ENCODE results near the gene DLL4.

Gene DLL4

GRCh38 chr15:40964006-40964405 lies 34.9 kb downstream of the DLL4 start:
- no peak for DNase-seq (ENCODE audit: low read depth in 1 of 2, low spot score in 1 of 2)
- no peak for TF ChIP-seq JUND (IDR thresholded peaks at IDR 0.05; ENCODE audit: low read depth)
- in situ Hi-C loops (cut with HindIII; ENCODE audit: low pct_unique_long_range_greater_than_20kb, low sequenced_read_pairs): no loop called here

- in situ Hi-C loops (cut with HindIII; ENCODE audit: low pct_unique_long_range_greater_than_20kb, low sequenced_read_pairs): no loop called here
- DNase-seq (ENCODE audit: low read depth in 1 of 2, low spot score in 1 of 2): no peak
- TF ChIP-seq JUND (IDR thresholded peaks at IDR 0.05; ENCODE audit: low read depth): no peak
Measured at GRCh38 chr15:40964634-40965033, 35.5 kb downstream of the DLL4 start.

GRCh38 chr15:40968290-40969085 lies 39.3 kb downstream of the DLL4 start:
- no peak for DNase-seq (ENCODE audit: low read depth in 1 of 2, low spot score in 1 of 2)

GRCh38 chr15:40969363-40969762 lies 40.2 kb downstream of the DLL4 start:
- no peak for TF ChIP-seq JUND (IDR thresholded peaks at IDR 0.05; ENCODE audit: low read depth)
- in situ Hi-C loops (cut with HindIII; ENCODE audit: low pct_unique_long_range_greater_than_20kb, low sequenced_read_pairs): no loop called here
- DNase-seq (ENCODE audit: low read depth in 1 of 2, low spot score in 1 of 2): no peak

More at GRCh38 chr15:40968290-40969085, 39.3 kb downstream of the DLL4 start:
- in situ Hi-C loops (cut with HindIII; ENCODE audit: low pct_unique_long_range_greater_than_20kb, low sequenced_read_pairs): no loop called here
- no peak for TF ChIP-seq JUND (IDR thresholded peaks at IDR 0.05; ENCODE audit: low read depth)

- in situ Hi-C loops (cut with HindIII; ENCODE audit: low pct_unique_long_range_greater_than_20kb, low sequenced_read_pairs): no loop called here
- TF ChIP-seq JUND (IDR thresholded peaks at IDR 0.05; ENCODE audit: low read depth): no peak
- no peak for DNase-seq (ENCODE audit: low read depth in 1 of 2, low spot score in 1 of 2)
Measured at GRCh38 chr15:40974879-40975278, 45.7 kb downstream of the DLL4 start.

- TF ChIP-seq JUND (IDR thresholded peaks at IDR 0.05; ENCODE audit: low read depth): no peak
- in situ Hi-C loops (cut with HindIII; ENCODE audit: low pct_unique_long_range_greater_than_20kb, low sequenced_read_pairs): no loop called here
- no peak for DNase-seq (ENCODE audit: low read depth in 1 of 2, low spot score in 1 of 2)
Measured at GRCh38 chr15:40976819-40977218, 47.7 kb downstream of the DLL4 start.

- no peak for DNase-seq (ENCODE audit: low read depth in 1 of 2, low spot score in 1 of 2)
- TF ChIP-seq JUND (IDR thresholded peaks at IDR 0.05; ENCODE audit: low read depth): no peak
- in situ Hi-C loops (cut with HindIII; ENCODE audit: low pct_unique_long_range_greater_than_20kb, low sequenced_read_pairs): no loop called here
Measured at GRCh38 chr15:40978141-40978540, 49.0 kb downstream of the DLL4 start.

- TF ChIP-seq JUND (IDR thresholded peaks at IDR 0.05; ENCODE audit: low read depth): no peak
- in situ Hi-C loops (cut with HindIII; ENCODE audit: low pct_unique_long_range_greater_than_20kb, low sequenced_read_pairs): no loop called here
- DNase-seq (ENCODE audit: low read depth in 1 of 2, low spot score in 1 of 2): no peak
Measured at GRCh38 chr15:40978562-40978961, 49.4 kb downstream of the DLL4 start.

GRCh38 chr15:40981186-40981585 lies 52.0 kb downstream of the DLL4 start:
- TF ChIP-seq JUND (IDR thresholded peaks at IDR 0.05; ENCODE audit: low read depth): no peak
- DNase-seq (ENCODE audit: low read depth in 1 of 2, low spot score in 1 of 2): no peak
- in situ Hi-C loops (cut with HindIII; ENCODE audit: low pct_unique_long_range_greater_than_20kb, low sequenced_read_pairs): no loop called here

GRCh38 chr15:40982855-40983254 lies 53.7 kb downstream of the DLL4 start:
- DNase-seq (ENCODE audit: low read depth in 1 of 2, low spot score in 1 of 2): no peak

GRCh38 chr15:40984406-40984805 lies 55.3 kb downstream of the DLL4 start:
- DNase-seq (ENCODE audit: low read depth in 1 of 2, low spot score in 1 of 2): no peak
- no peak for TF ChIP-seq JUND (IDR thresholded peaks at IDR 0.05; ENCODE audit: low read depth)
- in situ Hi-C loops (cut with HindIII; ENCODE audit: low pct_unique_long_range_greater_than_20kb, low sequenced_read_pairs): no loop called here

More at GRCh38 chr15:40982855-40983254, 53.7 kb downstream of the DLL4 start:
- TF ChIP-seq JUND (IDR thresholded peaks at IDR 0.05; ENCODE audit: low read depth): no peak
- in situ Hi-C loops (cut with HindIII; ENCODE audit: low pct_unique_long_range_greater_than_20kb, low sequenced_read_pairs): no loop called here

- in situ Hi-C loops (cut with HindIII; ENCODE audit: low pct_unique_long_range_greater_than_20kb, low sequenced_read_pairs): no loop called here
- TF ChIP-seq JUND (IDR thresholded peaks at IDR 0.05; ENCODE audit: low read depth): no peak
- DNase-seq (ENCODE audit: low read depth in 1 of 2, low spot score in 1 of 2): no peak
Measured at GRCh38 chr15:40984964-40985363, 55.8 kb downstream of the DLL4 start.

GRCh38 chr15:40985541-40986330 lies 56.6 kb downstream of the DLL4 start:
- in situ Hi-C loops (cut with HindIII; ENCODE audit: low pct_unique_long_range_greater_than_20kb, low sequenced_read_pairs): no loop called here
- TF ChIP-seq JUND (IDR thresholded peaks at IDR 0.05; ENCODE audit: low read depth): no peak
- no peak for DNase-seq (ENCODE audit: low read depth in 1 of 2, low spot score in 1 of 2)

Data from T47D (cell line).